HK-2 (cell line): ENCODE results near the gene BLNK.
A peak's percentile ranks its signal among the peaks of the same experiment; 100 is the strongest.
"Not testable (repeated sequence)": the region's sequence is repeated elsewhere in the genome, so short reads cannot be mapped to it uniquely, and the experiment has no call there.

Experiments
- DNase-seq: peaks from one replicate; pipeline ENCODE4 v3.0.0-alpha.2; 2018; ENCODE audit not compliant: unreplicated experiment

BLNK gene

DNA sequence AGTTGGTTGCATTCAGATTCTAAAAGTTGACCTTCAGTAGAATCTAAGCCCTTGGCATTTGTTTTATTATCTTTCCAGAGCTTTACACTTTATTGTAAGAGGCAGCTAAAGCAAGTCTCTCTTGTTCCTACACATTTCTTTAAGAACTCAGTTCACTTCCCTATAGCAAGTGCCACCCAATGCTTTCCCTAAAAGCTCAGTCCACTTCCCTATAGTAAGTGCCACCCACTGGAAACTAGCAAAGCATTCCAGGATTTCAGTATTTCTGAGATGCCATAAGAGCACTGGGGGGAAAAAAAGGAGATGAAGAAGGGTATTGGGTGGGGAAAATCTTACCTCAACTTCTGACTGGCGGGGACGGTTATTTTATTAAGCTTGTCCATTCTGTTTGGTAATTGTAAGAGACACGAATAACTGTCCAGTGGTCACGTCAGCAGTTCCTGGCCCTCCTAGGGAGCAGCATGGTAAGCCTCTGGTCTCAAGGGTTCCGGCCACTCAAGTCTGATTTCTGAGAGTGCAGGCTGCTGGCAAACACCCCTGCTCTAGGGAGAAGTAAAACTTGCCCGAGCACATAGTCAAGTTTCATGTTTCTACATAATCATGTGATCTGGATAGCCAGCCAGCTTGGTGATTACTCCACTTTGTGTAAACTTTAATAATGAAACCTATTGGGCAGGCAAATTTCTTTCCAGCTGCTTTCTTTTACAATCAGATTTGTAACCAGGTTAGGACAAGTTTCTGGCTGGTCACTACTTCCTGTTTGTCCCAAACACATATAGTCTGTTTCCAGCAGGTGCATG lies at the start of gene BLNK:
BLNK (minus strand) TSS at position 554 of the 800 bp plus-strand sequence; CDS start at position 383, 171 bp downstream.
- no peak for DNase-seq

DNA sequence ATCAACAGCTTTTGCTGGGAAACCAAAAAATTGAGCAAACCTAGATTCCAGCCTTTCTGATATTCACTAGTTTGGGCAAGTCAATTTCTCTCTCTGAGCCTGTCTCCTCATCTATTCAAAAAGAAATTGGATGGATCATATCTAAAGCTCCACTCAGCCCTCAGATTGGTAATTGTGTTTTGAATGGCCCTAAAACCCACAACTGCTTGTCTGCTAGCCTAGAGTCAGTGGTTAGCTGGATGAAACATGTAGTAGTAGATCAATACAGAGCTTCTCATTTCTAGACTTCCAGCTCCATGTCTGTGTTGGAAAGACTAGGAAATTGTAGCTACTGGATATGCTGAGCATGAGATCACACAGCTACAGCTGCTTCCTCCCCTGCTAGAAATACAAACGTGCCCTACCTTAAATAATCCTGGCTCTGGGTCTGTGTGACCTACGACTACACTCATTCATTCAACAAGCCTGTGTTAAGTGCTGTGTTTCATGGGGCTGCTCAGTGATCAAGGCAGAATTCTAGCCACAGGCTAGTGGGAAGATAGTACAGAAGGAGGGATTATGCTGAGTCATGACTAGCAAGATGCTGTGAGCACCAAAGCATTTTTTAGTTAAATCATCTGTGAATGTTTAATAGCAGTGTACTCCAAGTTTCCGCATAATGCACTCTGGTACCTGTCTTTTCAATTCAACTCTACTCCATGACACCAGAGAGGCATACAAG lies 48.5 kb upstream of the BLNK start:
- DNase-seq = peak; percentile 8

DNA sequence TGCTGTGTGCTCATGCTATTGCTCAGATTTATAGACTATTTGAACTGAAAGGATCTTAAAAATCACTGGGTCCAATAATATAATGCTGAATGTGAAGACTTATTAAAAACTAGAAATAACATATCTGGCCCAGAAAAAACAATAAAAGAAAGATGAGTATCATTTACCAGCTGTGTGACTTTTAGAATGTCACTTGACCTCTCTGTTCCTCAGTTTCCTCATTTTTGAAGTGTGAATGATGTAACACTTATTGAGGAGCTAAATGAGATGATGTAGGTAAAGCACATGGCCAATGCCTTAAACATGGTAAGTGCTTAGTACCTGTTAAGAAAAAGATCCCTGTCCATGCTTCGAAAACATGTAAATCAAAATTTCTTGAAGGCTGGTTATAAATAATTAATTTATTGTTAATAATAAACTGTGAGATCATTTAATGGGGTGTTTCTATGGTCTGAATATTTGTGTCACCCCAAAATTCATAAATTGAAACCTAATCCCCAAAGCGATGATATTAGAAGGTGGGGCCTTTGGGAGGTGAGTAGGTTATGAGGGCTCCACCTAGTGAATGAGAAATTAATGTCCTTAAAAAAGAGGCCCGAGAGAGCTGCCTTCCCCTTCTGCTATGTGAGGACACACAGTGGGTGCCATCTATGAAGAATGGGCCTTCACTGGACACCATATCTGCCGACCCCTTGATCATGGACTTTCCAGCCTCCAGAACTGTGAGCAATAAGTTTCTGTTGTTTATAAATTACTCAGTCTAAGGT lies 45.9 kb upstream of the BLNK start:
- DNase-seq = no peak

DNA sequence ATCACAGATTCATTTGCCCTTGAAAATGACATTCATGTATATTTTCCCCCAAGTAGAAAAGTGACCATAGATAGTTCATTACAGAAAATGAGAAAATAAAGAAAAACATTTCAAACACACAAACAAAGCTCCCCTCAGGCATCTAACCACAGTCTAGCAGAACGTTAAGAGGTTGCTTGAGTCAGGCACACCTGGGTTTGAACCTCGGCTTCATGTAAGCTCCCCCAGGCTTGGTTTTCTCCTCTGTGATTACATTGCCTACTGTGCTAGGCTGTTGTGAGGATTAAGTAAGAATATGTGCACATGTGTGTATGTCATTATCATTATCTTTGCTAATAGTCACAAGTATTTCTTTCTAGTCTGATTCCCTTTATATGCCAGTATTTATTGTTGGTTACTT lies 42.0 kb upstream of the BLNK start:
- DNase-seq = no peak

DNA sequence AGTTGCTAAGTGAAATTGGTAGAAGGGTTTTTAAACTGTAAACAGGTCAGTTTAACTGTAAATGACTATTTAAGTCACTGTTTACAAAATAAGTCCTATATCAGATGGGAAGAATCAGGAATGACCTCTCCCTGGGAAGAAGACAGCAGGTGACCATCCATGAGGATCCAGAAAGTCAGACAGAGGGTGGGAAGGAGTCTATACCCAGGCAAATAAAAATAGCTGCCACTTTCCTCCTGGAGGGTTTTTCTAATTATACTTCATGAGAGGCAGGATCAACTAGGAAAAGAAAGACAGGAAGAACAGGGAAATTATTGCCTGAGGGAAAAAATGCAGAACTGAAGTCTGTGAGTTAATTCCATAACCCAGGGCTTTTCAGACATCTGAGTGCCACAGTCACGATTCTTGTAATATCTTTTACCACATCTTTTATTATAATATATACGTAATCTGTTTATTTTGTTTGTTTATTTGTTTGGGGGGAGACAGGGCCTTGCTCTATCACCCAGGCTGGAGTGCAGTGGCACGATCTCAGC lies 39.9 kb upstream of the BLNK start:
- DNase-seq = no peak

DNA sequence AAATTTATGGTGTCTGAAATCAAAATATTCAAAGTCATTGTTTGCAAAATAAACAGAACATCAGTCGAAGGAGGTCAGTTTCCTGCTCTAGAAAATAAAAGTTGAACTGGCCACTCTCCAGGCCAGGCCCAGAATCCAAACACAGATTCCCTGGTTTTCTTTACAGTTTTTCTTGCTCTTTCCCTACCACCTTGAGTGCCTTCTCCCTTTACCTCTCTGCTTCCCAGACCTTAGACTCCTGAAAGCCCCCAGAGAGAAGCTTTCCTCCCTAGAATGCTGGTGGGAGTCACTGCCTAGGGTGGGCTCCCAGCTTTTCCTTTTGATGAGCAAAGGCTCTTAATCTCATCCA lies 38.9 kb upstream of the BLNK start:
- no peak for DNase-seq

DNA sequence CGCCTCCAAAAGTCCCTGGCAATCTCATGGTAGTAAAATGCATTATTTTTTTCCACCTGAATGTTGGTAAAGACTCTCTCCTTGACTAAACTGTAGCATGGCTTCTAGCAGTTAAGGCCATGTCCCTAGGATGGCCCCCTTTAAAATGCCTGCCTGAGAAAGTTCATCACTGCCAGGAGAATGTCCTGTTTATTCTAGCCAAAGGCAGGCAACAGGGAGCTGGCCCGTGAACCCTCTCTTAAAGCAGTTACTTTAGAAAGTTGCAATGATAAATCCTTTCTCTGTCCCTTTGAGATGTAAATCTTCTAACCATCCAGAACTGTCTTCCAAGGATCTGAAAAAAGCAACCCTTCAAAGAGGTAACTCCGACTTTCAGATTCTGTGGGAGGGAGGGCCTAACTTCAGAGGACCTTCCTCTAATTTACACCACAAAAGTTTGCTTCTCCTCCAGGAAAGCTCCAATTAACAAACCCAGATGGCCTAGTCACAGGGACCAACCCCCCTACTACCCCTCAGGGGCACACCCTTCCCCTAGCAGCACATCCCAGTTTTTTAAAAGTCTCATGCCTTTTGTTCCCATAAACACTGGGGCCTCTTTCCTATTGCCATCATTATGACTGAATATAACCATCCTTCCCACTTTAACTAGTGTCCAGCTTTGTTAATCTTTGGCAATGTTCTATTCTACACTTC lies 38.4 kb upstream of the BLNK start:
- no peak for DNase-seq

DNA sequence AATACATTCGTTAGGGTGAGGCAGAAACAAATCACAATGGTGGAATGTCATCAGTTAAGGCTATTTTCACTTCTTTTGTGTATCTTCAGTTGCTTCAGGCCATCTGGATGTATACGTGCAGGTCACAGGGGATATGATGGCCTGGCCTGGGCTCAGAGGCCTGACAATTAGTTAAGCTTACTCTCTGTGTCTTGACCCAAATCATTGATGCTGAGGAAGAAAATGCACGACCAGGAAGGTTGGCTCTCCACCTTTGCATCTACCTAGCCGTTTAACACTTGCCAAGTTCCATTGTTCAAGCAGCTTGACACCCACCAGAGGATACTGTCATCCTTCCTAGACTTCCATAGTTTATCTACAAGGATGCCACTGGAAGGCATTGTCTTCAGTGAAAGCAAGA lies 37.5 kb upstream of the BLNK start:
- DNase-seq = not testable (repeated sequence)

DNA sequence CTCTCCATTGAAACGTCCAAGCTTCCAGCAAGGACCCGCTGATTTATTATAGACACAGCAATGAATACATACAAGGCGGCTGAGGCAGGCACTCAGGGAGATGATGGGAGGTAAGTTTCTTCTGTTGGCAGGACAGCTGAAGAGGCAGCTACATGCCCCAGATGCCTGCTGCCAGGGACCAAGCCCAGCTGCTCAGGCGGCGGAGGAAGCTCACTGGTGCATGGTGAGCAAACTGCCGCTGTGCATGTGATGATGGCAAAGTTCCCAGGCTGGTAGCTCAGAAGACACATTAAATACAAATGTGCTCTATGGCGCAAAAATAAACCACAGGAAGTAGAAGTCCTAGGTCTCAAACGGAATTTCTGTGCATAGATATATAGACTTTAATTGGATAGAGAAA lies 35.1 kb upstream of the BLNK start:
- peak; percentile 12 for DNase-seq

DNA sequence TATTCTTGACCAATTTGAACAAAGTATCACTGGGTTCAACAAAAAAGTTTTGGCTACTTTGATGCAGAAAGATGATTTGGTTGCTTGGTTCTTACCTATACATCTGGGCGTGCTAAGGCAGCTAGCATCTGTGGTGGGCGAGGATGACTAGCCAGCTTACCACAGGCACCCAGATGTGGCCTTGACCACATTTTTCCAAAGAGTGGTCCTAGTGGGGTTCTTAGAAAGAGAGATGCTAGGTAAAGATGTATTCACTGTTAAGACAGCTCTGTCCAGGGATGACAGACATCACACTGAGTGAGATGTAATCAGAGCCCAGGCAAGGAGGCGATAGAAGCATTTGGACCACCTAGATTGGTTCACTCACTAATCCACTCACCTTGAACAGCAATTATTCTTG lies 33.6 kb upstream of the BLNK start:
- DNase-seq = no peak

DNA sequence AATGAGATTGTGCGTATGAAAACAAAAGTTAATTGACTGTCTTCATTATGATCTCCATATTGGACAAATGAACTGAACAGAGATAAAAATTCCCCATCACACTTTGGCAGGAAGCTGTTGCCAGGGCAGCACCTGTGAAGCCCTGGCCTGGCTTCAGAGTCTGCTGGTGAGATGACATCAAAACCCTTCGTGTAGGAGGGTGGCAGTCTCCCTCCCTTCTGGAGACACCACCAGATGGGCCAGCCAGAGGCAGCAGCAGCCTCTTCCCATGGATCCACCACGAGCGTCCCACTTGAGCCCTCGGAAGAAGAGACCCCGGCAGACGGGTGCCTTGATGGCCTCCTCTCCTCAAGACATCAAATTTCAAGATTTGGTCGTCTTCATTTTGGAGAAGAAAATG lies 32.9 kb upstream of the BLNK start, which contains the start of gene DNTT:
DNTT (plus strand) TSS at position 205 of the 400 bp plus-strand sequence; CDS start at position 269, 64 bp downstream.
- no peak for DNase-seq

DNA sequence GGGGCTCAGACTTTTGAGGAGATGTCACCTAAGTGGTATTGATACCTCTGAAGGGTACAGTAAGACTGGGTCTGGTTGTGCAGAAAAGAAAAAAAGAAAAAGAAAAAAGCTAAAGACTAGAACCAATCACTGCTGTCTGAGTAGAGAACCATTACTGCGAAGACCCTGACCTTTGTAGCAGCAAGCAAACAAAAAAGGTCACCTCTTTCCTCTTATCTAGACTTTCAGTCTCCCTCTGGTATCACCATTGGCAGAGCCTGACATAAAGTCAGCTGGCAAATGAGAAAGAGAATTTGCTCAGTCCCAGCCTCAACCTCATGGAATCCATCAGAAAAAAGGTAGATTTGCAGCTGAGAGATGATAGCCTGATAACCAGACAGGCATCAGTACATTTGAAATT lies 30.2 kb upstream of the BLNK start:
- no peak for DNase-seq

DNA sequence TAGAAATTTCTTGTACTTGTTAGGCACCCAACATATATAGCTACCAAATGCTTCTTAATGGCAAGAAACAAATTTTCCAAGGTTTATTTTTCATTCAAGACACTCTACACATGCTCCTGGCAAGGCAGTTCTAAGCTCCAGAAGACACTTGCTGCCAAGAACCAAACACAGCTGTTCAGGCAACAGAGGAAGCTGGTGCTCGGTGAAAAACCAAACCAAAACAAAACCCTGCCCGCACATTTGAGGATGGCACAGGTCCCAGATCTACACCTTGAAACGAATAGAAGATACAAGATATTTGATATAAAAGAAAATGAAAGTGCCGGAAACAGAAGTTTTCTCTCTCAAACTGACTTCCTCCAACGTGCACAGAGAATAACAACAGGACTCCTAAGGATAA lies 28.0 kb upstream of the BLNK start:
- DNase-seq = no peak

DNA sequence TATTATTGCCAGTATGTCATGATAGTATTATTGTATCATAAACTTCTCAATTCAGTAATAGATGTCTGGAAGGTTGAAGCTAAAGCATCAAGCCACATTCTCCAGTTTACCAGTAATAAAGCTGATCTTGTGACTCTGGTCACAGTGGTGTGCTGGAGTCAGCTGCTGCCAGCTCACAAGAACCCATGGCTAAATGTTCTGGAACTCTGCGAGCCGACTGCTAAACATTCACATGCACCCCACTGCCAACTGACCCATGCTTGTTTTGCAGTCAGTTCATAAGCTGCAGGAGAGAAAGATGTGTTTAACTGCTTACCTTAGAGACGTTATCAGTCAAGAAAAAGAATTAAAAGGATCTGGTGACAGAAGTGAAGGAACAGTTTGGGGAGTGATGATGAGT lies 27.0 kb upstream of the BLNK start:
- DNase-seq = no peak

DNA sequence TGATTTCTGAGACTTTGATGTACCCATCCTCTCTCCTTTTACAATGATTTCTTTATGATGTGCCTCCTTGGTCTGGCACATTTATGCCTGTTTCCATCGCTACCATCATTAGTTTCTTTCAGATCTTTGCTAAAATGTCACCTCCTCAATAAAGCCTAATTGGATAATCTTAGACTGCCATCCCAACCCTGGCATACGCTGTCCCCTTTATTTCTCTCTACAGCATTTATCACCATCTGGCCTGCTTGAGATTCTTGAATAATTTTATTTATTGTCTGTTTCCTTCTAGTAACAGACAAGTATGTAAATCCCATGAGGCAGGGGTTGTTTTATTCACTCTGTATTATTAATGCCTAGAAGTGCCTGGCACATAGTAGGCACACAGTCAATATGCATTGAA lies 26.1 kb upstream of the BLNK start:
- no peak for DNase-seq

DNA sequence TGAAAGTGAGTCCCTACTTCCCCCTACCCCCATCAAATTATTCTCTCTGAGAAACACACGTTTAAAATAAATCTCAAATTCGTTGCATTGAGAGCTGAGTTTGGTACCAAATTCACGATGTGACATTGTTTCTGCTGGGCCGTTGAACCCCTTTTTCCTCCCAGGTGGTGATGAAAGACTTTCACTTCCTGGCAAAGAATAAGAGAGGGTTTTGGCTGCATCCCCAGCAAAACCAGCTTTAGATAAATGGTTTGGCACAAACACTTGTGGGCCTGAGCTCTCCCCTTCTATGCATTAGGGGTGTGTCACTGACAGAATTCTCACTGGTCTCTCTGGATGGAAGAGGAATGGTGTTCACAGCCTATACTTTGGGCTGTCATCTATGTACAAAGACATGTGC lies 24.1 kb upstream of the BLNK start:
- no peak for DNase-seq

DNA sequence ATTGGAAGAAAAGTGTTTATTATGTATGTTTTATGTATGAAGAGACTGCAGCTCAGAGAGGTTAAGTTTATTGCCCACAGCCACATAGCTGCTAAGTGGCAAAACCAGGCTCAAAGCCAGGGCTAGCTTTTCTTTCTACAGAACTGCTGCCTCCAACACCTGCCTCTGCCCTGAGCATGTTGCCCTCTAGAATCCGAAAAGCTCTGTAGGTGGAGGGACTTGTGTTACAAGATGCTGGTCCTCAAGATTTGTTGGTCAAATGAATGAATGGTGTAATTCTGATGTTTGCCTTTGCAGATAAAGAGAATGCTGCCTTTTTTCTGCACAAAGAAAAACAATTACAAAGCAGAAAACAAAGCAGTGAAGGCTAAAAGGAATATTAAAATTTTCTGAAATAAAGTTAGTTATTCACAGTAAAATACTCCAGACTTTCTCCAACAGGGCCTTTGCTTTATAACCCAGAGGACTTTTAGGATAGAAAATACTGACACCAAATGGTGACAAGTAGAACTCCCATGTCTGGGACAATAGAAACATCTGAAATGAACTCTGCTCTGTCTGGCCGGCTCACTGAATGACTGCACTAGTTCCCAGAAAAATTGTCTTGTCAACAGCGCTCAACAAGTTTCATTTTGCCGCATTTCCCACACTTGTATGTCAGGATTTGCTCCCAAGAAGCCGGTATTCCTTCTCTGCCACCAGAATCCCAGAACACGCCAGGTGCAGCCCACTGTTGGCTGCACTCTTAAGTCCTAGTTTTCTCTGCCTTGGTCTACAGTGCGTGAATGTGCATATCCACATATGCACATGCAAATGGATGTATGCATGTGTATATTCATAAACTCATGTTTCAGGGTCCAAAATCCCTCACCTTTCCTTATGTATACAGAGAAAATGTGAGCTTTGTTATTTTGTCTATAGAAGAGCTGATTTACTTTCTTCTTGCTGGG lies 21.9 kb upstream of the BLNK start:
- peak; percentile 10 for DNase-seq

DNA sequence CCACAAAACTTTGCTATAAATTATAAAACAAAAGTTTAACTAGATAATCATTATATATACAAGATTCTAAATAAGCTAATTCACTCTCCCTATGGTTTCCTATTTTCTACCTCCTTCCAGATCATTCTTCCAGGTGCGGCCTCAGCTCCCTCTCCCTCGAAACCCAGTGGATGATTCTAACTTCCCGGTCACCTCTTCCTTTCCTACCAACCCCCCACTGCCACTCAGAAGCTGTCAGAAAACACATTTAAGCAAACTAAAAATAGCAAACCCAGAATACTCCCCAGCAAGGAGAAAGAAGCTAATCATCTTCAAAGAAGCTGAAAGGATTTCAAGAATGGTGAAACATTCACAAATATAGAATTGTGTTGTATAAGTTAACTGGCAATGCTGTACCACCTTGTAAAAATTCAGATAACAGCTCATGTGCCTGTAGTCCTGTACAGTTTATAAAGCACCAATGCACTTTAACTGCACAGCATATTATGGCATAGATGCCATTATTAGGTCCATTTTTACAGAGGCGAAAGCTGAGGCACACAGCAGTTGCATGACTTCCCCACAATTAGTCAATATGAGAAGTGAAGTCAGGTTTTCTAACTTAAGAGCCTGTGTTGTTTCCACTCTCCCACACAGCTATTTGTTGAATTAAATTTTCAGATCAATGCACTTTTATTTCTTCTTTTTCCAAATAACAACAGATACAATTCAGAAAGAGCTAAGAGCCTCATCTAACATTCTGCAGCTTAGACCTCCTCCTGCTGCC lies 19.2 kb upstream of the BLNK start:
- DNase-seq = no peak

DNA sequence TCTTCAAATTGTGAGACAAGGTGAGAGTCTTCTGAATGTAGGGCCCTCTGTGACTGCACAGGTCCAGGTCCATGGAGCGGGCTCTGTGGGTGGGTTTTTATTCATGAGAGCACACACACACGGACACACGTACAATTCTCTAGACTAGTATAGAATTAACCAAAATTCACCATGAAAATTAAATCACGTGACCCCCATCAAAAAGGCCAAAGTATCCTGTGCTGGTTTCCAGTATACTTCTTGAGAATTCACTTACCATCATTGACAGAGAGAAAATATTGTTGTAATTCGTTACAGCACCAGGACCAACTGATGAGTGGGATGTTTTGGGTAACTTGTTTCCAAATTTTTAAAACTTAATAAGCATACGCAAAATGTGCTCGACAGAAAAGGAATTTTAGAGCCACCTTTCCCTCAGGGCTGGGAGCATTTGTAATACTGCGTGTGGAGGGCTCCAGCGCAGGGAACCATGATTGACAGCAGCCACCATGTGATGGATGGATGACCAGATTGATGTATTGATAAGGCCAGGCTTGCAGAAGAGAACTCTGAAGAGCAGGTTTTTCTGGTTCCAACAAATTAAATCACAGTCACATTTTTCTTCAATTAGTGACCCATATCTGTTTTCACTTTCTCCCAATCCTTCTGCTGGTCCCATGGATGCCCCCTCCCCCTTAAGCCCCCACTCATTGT lies 18.0 kb upstream of the BLNK start:
- no peak for DNase-seq
